ENCODE results near the gene ITGAX.

- TF ChIP-seq CTCF (IDR thresholded peaks at IDR 0.05) (no peak), POLR2A (IDR thresholded peaks at IDR 0.05) (no peak)
Observed at GRCh38 chr16:31388535-31388934, 33.6 kb downstream of the ITGAX start.

Data from thyroid gland (tissue), 4 donors.